GM13977 (cell line): Measurements from ENCODE around the gene APEX1.
A peak's percentile ranks its signal among the peaks of the same experiment; 100 is the strongest.

Experiments used
- DNase-seq: peaks from one replicate; pipeline ENCODE4 v3.0.0; 2012; ENCODE audit warnings: low spot score
- in situ Hi-C: fragments of 300-500 bp; cut with MboI; formaldehyde crosslinking; loops from one replicate; pipeline ENCODE4 v1.12.0; 2022; ENCODE audit warnings: low sequenced_read_pairs, low pct_unique_long_range_greater_than_20kb, mixed read lengths, inconsistent platforms; ENCODE audit not compliant: unreplicated experiment
- TF ChIP-seq, protein P1 (sequence below): IDR thresholded peaks from 2 replicates; pipeline ENCODE4 v1.5.1; 2012; ENCODE audit warnings: mild to moderate bottlenecking, control low read depth; ENCODE audit not compliant: insufficient read depth; ENCODE audit errors: extremely low read depth, missing control alignments

Gene APEX1

DNA sequence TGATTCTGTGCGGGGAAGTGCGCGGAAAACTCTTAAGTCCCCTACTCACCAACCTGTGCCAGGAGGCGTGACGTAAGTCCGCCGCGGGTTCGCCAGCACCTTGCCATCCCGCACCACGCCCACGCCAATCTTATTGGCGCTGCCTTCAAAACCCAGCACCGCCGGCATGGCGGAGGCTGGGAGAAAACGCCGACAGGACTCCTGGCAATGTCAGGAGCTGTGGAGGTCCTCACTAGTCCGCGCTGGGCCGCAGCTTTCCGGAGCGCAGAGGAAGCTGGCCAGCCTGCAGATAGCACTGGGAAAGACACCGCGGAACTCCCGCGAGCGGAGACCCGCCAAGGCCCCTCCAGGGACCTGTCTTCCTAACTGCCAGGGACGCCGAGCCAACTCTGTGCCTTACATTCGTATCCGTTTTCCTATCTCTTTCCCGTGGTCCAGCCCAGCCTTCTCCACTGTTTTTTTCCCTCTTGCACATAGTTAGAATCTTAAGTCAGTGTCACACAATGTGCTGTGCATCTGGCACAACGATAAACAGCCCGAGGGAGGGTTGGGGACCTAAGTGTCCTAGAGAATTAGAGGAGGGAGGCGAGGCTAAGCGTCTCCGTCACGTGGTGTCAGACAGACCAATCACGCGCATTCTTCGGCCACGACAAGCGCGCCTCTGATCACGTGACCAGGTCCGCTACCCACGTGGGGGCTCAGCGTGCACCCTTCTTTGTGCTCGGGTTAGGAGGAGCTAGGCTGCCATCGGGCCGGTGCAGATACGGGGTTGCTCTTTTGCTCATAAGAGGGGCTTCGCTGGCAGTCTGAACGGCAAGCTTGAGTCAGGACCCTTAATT lies at the start of gene APEX1, which contains the start of gene OSGEP:
Gene APEX1 (plus strand): TSS at position 711 of the 839 bp plus-strand sequence. CDS start 420 bp downstream, outside the sequence.
Gene OSGEP (minus strand): TSS at position 297 of the 839 bp plus-strand sequence. CDS start 129 bp downstream, at position 168.
- TF ChIP-seq, protein P1, sequence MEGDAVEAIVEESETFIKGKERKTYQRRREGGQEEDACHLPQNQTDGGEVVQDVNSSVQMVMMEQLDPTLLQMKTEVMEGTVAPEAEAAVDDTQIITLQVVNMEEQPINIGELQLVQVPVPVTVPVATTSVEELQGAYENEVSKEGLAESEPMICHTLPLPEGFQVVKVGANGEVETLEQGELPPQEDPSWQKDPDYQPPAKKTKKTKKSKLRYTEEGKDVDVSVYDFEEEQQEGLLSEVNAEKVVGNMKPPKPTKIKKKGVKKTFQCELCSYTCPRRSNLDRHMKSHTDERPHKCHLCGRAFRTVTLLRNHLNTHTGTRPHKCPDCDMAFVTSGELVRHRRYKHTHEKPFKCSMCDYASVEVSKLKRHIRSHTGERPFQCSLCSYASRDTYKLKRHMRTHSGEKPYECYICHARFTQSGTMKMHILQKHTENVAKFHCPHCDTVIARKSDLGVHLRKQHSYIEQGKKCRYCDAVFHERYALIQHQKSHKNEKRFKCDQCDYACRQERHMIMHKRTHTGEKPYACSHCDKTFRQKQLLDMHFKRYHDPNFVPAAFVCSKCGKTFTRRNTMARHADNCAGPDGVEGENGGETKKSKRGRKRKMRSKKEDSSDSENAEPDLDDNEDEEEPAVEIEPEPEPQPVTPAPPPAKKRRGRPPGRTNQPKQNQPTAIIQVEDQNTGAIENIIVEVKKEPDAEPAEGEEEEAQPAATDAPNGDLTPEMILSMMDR, result no peak
- peak; percentile 96 for DNase-seq
- in situ Hi-C loops, result no loop called here

DNA sequence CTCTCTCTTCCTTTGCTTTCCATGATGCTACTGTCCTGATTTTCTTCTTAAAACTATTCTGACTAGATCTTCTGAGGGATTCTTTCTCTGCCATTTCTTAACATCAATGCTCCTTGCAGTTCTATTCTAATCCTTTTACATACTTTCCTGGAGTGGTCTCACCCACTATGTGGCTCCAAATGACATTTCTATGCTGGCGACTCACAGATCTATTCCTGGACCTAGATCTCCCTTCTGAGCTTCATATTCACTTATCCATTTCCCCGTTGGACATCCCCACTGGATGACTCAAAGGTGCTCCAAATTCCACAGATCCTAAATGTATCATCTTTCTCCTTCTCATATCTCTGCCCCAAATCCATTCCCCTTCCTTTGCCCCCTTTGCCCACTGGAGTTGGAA lies 45.8 kb upstream of the APEX1 start:
- in situ Hi-C loops, result no loop called here
- no peak for DNase-seq
- TF ChIP-seq, protein P1, result no peak

DNA sequence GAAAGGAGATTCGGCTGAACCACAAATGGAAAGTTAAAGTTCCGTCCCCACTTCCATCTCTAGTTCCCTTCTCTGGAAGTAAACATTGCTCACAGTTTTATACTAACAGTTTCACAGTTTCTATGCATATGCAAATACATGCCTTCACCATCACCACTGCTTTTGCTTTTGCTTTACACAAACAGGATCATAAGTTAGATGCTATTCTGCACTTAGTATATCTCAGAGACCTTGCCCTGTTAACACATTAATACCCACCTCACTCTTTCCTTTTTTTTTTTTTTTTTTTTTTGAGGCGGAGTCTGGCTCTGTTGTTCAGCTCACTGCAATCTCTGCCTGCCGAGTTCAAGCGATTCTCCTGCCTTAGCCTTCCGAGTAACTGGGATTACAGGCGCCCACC lies 42.6 kb upstream of the APEX1 start:
- in situ Hi-C loops, result no loop called here
- TF ChIP-seq, protein P1, result no peak
- peak; percentile 61 for DNase-seq

DNA sequence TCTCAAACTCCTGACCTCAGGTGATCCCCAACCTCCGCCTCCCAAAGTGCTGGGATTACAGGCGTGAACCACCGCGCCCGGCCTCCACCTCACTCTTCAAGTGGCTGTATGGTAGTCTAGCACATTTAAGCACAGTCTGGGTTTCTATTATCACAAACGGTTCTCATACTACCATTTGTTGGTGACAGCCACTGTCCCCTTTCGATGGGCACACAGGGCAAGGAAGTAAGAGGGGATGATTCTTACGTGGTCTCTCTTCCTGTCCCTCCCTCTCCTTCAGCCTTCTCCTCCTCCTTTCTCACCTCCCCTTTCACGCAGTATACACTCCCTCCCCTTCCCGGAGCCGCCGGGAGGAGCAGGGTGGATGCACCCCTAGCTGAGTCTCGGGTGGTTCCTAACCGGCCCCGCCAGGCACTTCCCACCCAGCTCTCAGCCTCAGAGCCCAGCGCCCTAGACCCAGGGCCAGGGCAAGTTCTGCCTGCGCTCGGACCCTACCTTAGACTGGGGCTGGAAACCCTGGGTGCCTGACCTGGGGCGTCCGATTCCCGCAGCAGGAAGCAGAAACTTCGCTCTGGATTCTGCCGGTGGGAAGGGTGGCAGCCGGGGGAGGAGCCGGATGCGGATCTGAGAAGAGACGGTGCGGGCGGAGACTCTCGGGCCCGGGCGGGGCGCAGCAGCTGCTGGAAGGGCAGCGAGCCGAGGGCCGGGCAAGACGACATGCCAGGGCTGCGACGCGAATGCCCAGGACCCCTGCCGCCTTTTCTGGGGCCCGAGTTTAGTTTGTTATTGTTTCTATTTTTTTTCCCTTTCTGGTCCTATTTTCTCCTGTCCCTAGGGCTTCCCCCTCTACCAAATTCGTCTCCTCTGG lies 41.9 kb upstream of the APEX1 start, which contains the start of gene TEP1:
Gene TEP1 (minus strand): TSS at position 626 of the 868 bp plus-strand sequence. CDS start 5,062 bp downstream, outside the sequence.
- TF ChIP-seq, protein P1, result no peak
- DNase-seq, result peak; percentile 72
- in situ Hi-C loops, result no loop called here

DNA sequence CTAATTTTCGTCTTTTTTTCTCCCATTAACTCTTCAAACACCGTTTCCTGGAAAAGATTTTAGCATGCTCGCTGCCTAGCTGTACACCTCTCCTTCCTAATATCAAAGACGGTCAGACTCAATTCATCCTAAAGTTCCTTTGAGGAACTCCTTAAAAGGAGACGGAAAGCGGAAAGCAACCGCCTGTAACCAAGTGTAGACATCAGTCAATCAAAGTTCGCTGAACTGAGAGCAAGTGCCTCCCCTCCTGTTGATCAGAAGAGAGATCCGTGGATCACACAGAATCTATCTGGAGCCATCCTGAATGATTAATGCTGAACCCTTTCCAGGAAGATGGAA lies 41.3 kb upstream of the APEX1 start:
- no peak for DNase-seq
- TF ChIP-seq, protein P1, result no peak
- in situ Hi-C loops, result no loop called here

DNA sequence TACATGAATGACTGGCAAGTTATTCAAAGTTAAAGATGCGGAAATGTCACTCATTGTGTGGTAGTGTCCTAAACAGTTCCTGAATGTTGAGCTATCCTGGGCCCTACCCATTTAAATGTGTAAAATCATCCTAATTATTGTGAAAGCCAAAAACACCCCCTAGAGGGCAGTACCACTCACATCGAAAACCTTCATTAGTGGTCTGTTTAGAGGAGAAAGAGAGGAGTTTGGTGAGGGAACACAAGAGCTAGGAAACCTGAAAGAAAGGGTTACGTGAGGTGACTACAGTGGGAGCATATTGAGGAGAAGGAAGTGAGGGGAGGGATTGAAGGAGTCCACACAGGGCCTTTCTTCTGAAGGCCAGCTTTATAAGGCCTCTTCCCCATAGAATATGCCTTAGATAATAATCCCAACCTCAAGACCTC lies 39.2 kb upstream of the APEX1 start:
- in situ Hi-C loops, result no loop called here
- DNase-seq, result peak; percentile 53
- TF ChIP-seq, protein P1, result peak; percentile 65
